Measurements from ENCODE around the gene AGFG2. TPM values are rescaled to one million over a fixed set of nuclear protein-coding genes. Genes with fewer than 3 reads are reported as not detected.
A peak's percentile ranks its signal among the peaks of the same experiment; 100 is the strongest.

AGFG2 gene
- total and polyA plus RNA-seq, 9 donors = 6.1 to 13.7 (median 12.1) TPM

GRCh38 chr7:100586266-100587025 lies 47.4 kb downstream of the AGFG2 start, which contains the start of gene FBXO24:
FBXO24 (plus strand) TSS chr7:100586328; CDS start chr7:100586626, 298 bp downstream.
- peak within 1 kb of the TSS; percentile 89 for H3K4me3 ChIP-seq (ENCODE audit: low read length)
- DNase-seq = peak; percentile 100
- peaks cover 18% of the 10 kb centered on the region for H3K36me3 ChIP-seq (ENCODE audit: control insufficient read depth, insufficient read depth, low read length)
- H3K9me3 ChIP-seq (replicated peaks; ENCODE audit: control insufficient read depth, low read depth, low read length) = no peaks in the 10 kb centered on the region
- WGBS (ENCODE audit: insufficient coverage) = 1% methylated on average over 52 of the region's 53 CpGs
- H3K27ac ChIP-seq (ENCODE audit: low read length) = peak within 1 kb of the TSS; percentile 91
- H3K27me3 ChIP-seq (ENCODE audit: control insufficient read depth, insufficient read depth, low read length) = peaks cover 10% of the 10 kb centered on the region
- peaks cover 46% of the 10 kb centered on the region for H3K4me1 ChIP-seq (ENCODE audit: control insufficient read depth, insufficient read depth, low read length)

- Histone ChIP-seq H3K36me3 (ENCODE audit: control insufficient read depth, insufficient read depth, low read length) (no peaks in the 10 kb centered on the region), H3K4me3 (ENCODE audit: low read length) (no peak overlapping the region), H3K27ac (ENCODE audit: low read length) (no peak overlapping the region), H3K4me1 (ENCODE audit: control insufficient read depth, insufficient read depth, low read length) (peaks cover 33% of the 10 kb centered on the region), H3K27me3 (ENCODE audit: control insufficient read depth, insufficient read depth, low read length) (peaks cover 10% of the 10 kb centered on the region), H3K9me3 (replicated peaks; ENCODE audit: control insufficient read depth, low read depth, low read length) (no peaks in the 10 kb centered on the region)
- WGBS (ENCODE audit: insufficient coverage) = 57% methylated on average over 1 of the region's 1 CpG
- DNase-seq = no peak
These were observed 49.4 kb downstream of the AGFG2 start for GRCh38 chr7:100588438-100588837.

- peak; percentile 41 for DNase-seq
- Histone ChIP-seq H3K27me3 (ENCODE audit: control insufficient read depth, insufficient read depth, low read length) (peaks cover 10% of the 10 kb centered on the region), H3K36me3 (ENCODE audit: control insufficient read depth, insufficient read depth, low read length) (no peaks in the 10 kb centered on the region), H3K9me3 (replicated peaks; ENCODE audit: control insufficient read depth, low read depth, low read length) (no peaks in the 10 kb centered on the region), H3K27ac (ENCODE audit: low read length) (peak overlapping the region; percentile 75), H3K4me1 (ENCODE audit: control insufficient read depth, insufficient read depth, low read length) (peaks cover 25% of the 10 kb centered on the region), H3K4me3 (ENCODE audit: low read length) (peak overlapping the region; percentile 38)
- WGBS (ENCODE audit: insufficient coverage) = 13% methylated on average over 7 of the region's 7 CpGs
These were observed 50.4 kb downstream of the AGFG2 start for GRCh38 chr7:100589341-100589947.

- peak overlapping the region; percentile 38 for H3K4me3 ChIP-seq (ENCODE audit: low read length)
- 29% methylated on average over 18 of the region's 20 CpGs for WGBS (ENCODE audit: insufficient coverage)
- peak; percentile 77 for DNase-seq
- H3K9me3 ChIP-seq (replicated peaks; ENCODE audit: control insufficient read depth, low read depth, low read length) = no peaks in the 10 kb centered on the region
- H3K27me3 ChIP-seq (ENCODE audit: control insufficient read depth, insufficient read depth, low read length) = peaks cover 10% of the 10 kb centered on the region
- peaks cover 17% of the 10 kb centered on the region for H3K4me1 ChIP-seq (ENCODE audit: control insufficient read depth, insufficient read depth, low read length)
- H3K36me3 ChIP-seq (ENCODE audit: control insufficient read depth, insufficient read depth, low read length) = no peaks in the 10 kb centered on the region
- peak overlapping the region; percentile 75 for H3K27ac ChIP-seq (ENCODE audit: low read length)
These were observed 51.2 kb downstream of the AGFG2 start for GRCh38 chr7:100590077-100590737.

GRCh38 chr7:100591596-100591995 lies 52.6 kb downstream of the AGFG2 start:
- no peak for DNase-seq
- Histone ChIP-seq H3K4me3 (ENCODE audit: low read length) (no peak overlapping the region), H3K27me3 (ENCODE audit: control insufficient read depth, insufficient read depth, low read length) (peaks cover 10% of the 10 kb centered on the region), H3K9me3 (replicated peaks; ENCODE audit: control insufficient read depth, low read depth, low read length) (no peaks in the 10 kb centered on the region), H3K36me3 (ENCODE audit: control insufficient read depth, insufficient read depth, low read length) (no peaks in the 10 kb centered on the region), H3K27ac (ENCODE audit: low read length) (no peak overlapping the region), H3K4me1 (ENCODE audit: control insufficient read depth, insufficient read depth, low read length) (peaks cover 14% of the 10 kb centered on the region)
- 90% methylated on average over 16 of the region's 17 CpGs for WGBS (ENCODE audit: insufficient coverage)

GRCh38 chr7:100595188-100595587 lies 56.2 kb downstream of the AGFG2 start:
- Histone ChIP-seq H3K4me3 (ENCODE audit: low read length) (no peak overlapping the region), H3K27ac (ENCODE audit: low read length) (no peak overlapping the region), H3K9me3 (replicated peaks; ENCODE audit: control insufficient read depth, low read depth, low read length) (no peaks in the 10 kb centered on the region), H3K36me3 (ENCODE audit: control insufficient read depth, insufficient read depth, low read length) (no peaks in the 10 kb centered on the region), H3K4me1 (ENCODE audit: control insufficient read depth, insufficient read depth, low read length) (peaks cover 3% of the 10 kb centered on the region), H3K27me3 (ENCODE audit: control insufficient read depth, insufficient read depth, low read length) (peaks cover 1% of the 10 kb centered on the region)
- no peak for DNase-seq
- 100% methylated on average over 3 of the region's 7 CpGs for WGBS (ENCODE audit: insufficient coverage)

GRCh38 chr7:100598425-100598824 lies 59.4 kb downstream of the AGFG2 start:
- Histone ChIP-seq H3K27ac (ENCODE audit: low read length) (no peak overlapping the region), H3K36me3 (ENCODE audit: control insufficient read depth, insufficient read depth, low read length) (no peaks in the 10 kb centered on the region), H3K27me3 (ENCODE audit: control insufficient read depth, insufficient read depth, low read length) (no peaks in the 10 kb centered on the region), H3K4me3 (ENCODE audit: low read length) (no peak overlapping the region), H3K9me3 (replicated peaks; ENCODE audit: control insufficient read depth, low read depth, low read length) (no peaks in the 10 kb centered on the region), H3K4me1 (ENCODE audit: control insufficient read depth, insufficient read depth, low read length) (peaks cover 12% of the 10 kb centered on the region)
- DNase-seq = no peak
- 52% methylated on average over 2 of the region's 4 CpGs for WGBS (ENCODE audit: insufficient coverage)

- 69% methylated on average over 12 of the region's 18 CpGs for whole genome bisulfite sequencing (ENCODE audit: insufficient coverage)
These were observed 61.1 kb downstream of the AGFG2 start for GRCh38 chr7:100599911-100600729.

GRCh38 chr7:100600730-100601038 lies 61.7 kb downstream of the AGFG2 start:
- H3K36me3 ChIP-seq (ENCODE audit: control insufficient read depth, insufficient read depth, low read length) = peaks cover 2% of the 10 kb centered on the region
- H3K4me3 ChIP-seq (ENCODE audit: low read length) = no peak overlapping the region
- peaks cover 30% of the 10 kb centered on the region for H3K4me1 ChIP-seq (ENCODE audit: control insufficient read depth, insufficient read depth, low read length)
- H3K9me3 ChIP-seq (replicated peaks; ENCODE audit: control insufficient read depth, low read depth, low read length) = no peaks in the 10 kb centered on the region
- no peak overlapping the region for H3K27ac ChIP-seq (ENCODE audit: low read length)
- no peak for DNase-seq
- 64% methylated on average over 5 of the region's 9 CpGs for WGBS (ENCODE audit: insufficient coverage)
- peaks cover 12% of the 10 kb centered on the region for H3K27me3 ChIP-seq (ENCODE audit: control insufficient read depth, insufficient read depth, low read length)

More at GRCh38 chr7:100599911-100600729, 61.1 kb downstream of the AGFG2 start:
- no peak overlapping the region for H3K27ac ChIP-seq (ENCODE audit: low read length)
- no peak overlapping the region for H3K4me3 ChIP-seq (ENCODE audit: low read length)
- DNase-seq = no peak
- H3K27me3 ChIP-seq (ENCODE audit: control insufficient read depth, insufficient read depth, low read length) = peaks cover 7% of the 10 kb centered on the region
- peaks cover 25% of the 10 kb centered on the region for H3K4me1 ChIP-seq (ENCODE audit: control insufficient read depth, insufficient read depth, low read length)
- H3K9me3 ChIP-seq (replicated peaks; ENCODE audit: control insufficient read depth, low read depth, low read length) = no peaks in the 10 kb centered on the region
- no peaks in the 10 kb centered on the region for H3K36me3 ChIP-seq (ENCODE audit: control insufficient read depth, insufficient read depth, low read length)

Measured in muscle of leg (tissue), 11 donors.